Brain microvascular endothelial cell (primary cell): ENCODE data around the gene CAMTA1.
"Not testable (repeated sequence)": the region's sequence is repeated elsewhere in the genome, so short reads cannot be mapped to it uniquely, and the experiment has no call there.

Source experiments
- DNase-seq: peaks from one replicate; pipeline ENCODE4 v3.0.0-alpha.2; 2020
- H3K27ac ChIP-seq: fragments of 250-450 bp; sonication (Bioruptor Pico); 2 replicates; pipeline ENCODE4 v1.5.1; 2020; ENCODE audit warnings: mild to moderate bottlenecking, moderate library complexity
- H3K27me3 ChIP-seq: fragments of 250-450 bp; sonication (Bioruptor Pico); replicated peaks from 2 replicates; pipeline ENCODE4 v1.5.1; 2020; ENCODE audit warnings: mild to moderate bottlenecking
- H3K36me3 ChIP-seq: fragments of 250-450 bp; sonication (Bioruptor Pico); replicated peaks from 2 replicates; pipeline ENCODE4 v1.5.1; 2020; ENCODE audit warnings: mild to moderate bottlenecking
- H3K4me3 ChIP-seq: 2 replicates; pipeline ENCODE4 v1.5.1; 2011; ENCODE audit warnings: low read depth, mild to moderate bottlenecking, control low read depth, low read length, moderate library complexity
- in situ Hi-C: cut with HindIII; loops from 2 replicates; pipeline ENCODE4 v1.10.0; 2017; ENCODE audit warnings: low sequenced_read_pairs, low pct_ligation_motif_present
- TF ChIP-seq, protein P1 (sequence below): IDR thresholded peaks from 2 replicates; pipeline ENCODE4 v1.5.1; 2011; ENCODE audit warnings: low read depth, mild to moderate bottlenecking, moderate library complexity, low read length, control low read depth, inconsistent platforms; ENCODE audit errors: missing control alignments

CAMTA1 gene

DNA sequence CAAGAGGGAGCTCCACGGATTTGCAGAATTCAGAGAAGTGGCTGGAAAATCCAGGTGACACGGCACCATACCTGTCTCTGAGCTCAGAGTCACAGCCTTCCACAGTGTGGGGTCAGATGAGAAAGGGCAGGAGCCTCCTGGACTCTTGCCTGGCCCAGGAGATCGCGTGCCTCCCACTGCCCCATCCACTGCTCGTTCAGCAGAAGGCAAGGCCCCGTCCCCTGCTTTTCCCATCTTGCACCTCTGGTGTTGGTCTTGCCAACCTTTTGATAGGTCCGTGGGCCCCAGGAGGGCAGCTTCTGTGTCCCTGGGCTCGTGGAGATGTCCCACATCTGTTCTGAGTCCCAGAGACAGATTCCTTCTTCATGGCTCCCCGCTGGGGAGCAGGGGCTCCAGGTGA is 902.2 kb downstream of the CAMTA1 start:
- Histone ChIP-seq H3K4me3 (no peak overlapping the region), H3K27ac (no peak overlapping the region), H3K36me3 (no peaks in the 10 kb centered on the region), H3K27me3 (no peaks in the 10 kb centered on the region)
- in situ Hi-C loops, result no loop called here
- no peak for DNase-seq
- TF ChIP-seq, protein P1, sequence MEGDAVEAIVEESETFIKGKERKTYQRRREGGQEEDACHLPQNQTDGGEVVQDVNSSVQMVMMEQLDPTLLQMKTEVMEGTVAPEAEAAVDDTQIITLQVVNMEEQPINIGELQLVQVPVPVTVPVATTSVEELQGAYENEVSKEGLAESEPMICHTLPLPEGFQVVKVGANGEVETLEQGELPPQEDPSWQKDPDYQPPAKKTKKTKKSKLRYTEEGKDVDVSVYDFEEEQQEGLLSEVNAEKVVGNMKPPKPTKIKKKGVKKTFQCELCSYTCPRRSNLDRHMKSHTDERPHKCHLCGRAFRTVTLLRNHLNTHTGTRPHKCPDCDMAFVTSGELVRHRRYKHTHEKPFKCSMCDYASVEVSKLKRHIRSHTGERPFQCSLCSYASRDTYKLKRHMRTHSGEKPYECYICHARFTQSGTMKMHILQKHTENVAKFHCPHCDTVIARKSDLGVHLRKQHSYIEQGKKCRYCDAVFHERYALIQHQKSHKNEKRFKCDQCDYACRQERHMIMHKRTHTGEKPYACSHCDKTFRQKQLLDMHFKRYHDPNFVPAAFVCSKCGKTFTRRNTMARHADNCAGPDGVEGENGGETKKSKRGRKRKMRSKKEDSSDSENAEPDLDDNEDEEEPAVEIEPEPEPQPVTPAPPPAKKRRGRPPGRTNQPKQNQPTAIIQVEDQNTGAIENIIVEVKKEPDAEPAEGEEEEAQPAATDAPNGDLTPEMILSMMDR, result no peak

DNA sequence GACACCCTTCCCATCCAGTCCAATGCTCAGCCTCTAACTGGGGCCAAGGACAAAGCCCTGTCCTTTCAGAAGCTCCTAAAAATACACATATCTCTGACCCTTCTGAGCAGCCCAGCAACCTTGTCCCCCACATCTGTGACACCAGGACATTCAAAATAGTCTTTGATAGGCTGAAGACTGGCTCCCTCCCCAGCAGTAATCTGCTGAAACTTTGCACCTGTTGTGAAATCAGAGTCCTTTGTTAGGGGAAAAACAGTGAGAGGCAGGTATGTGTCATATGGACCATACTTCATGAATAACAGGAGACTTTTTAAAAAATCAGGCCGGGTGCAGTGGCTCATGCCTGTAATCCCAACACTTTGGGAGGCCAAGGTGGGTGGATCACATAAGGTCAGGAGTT is 903.4 kb downstream of the CAMTA1 start:
- Histone ChIP-seq H3K27ac (no peak overlapping the region), H3K27me3 (no peaks in the 10 kb centered on the region), H3K4me3 (no peak overlapping the region), H3K36me3 (no peaks in the 10 kb centered on the region)
- TF ChIP-seq, protein P1, result no peak
- in situ Hi-C loops, result no loop called here
- no peak for DNase-seq

DNA sequence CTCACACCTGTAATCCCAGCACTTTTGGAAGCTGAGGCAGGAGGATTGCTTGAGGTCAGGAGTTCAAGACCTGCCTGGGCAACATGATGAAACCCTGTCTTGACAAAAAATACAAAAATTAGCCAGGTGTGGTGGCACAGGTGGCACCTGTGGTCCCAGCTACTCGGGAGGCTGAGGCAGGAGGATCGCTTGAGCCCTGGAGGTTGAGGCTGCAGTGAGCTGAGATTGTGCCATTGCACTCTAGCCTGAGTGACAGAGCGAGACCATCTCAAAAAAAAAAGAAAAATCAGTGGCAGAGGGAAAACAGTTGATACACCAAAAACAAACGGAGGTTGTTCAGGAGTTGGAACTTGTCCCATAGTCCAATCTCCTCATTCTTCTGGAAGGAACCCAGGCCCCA is 904.1 kb downstream of the CAMTA1 start:
- H3K4me3 ChIP-seq, H3K27ac ChIP-seq, H3K36me3 ChIP-seq, H3K27me3 ChIP-seq, DNase-seq, in situ Hi-C loops: not testable (repeated sequence)

DNA sequence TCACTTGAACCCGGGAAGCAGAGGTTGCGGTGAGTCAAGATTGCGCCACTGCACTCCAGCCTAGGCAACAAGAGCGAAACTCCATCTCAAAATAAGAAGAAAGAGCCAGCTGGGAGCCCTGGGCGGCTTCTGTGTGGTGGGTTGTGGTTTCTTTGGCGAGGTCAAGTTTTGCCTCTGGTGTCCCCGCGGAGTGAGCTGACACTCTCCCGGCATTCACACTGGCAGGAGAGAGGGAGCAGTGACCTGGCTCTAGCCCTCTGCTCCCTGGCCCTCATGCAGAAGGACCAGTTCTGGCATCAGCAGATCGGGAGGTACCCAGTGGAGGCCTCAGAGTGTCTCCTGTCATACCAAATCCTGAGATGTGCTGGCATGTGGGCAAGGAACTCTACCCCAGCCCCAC is 904.8 kb downstream of the CAMTA1 start:
- TF ChIP-seq, protein P1, result no peak
- in situ Hi-C loops, result no loop called here
- no peak overlapping the region for H3K27ac ChIP-seq
- no peaks in the 10 kb centered on the region for H3K27me3 ChIP-seq
- H3K36me3 ChIP-seq, result no peaks in the 10 kb centered on the region
- H3K4me3 ChIP-seq, result no peak overlapping the region
- no peak for DNase-seq

DNA sequence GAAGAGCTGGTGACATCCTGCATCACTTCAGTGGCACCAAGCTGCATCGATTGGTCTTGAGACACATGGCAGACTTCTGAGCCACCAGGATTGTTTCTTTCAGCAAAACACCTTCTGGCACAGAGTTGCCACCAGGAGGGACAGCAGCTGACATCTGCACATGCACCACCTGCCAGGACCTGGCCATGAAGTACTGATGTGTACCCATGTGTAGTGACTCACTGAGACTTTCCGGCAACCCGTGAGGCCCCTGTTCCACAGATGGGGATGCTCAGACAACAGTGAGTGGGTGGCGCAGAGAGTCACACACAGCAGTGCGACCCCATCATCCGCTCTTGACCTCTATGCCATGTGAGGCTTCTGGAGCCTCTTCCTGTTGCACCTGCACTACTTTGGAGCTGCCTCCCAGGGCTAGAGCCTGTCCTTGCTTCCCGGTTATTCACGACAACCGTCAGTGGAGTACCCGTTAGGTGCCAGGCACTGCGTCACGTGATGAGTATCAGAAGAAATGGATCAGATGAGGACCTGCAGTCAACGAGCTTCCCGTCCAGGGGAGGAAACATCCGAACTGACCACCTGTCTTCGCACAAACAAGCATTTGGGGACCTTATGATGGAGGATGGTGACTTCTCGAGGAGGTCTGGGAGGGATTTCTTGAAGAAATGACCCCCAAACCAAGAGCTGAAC is 905.4 kb downstream of the CAMTA1 start:
- no peaks in the 10 kb centered on the region for H3K27me3 ChIP-seq

DNA sequence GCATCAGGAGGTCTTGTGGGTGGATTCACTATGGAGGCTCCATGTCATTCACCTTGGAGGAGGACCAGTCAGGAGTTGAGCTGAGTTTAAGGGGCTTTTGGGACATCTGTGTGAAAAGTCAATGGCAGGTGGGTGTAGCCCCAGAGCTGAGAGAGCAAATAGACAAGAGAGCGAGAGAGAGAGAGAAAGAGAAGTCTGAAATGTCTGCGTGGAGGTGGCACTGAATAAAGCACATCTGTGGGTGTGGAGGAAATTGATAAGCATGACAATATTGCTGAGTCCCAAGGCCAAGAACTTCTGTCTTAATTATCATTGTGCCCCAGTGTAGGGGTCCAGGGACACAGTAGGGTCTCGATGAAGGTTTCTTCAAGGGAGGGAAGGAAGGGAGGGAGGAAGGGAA is 906.3 kb downstream of the CAMTA1 start:
- TF ChIP-seq, protein P1, result no peak
- in situ Hi-C loops, result no loop called here
- H3K4me3 ChIP-seq, result no peak overlapping the region

More for the DNA sequence above, 905.4 kb downstream of the CAMTA1 start:
- in situ Hi-C loops, result no loop called here
- no peaks in the 10 kb centered on the region for H3K36me3 ChIP-seq
- DNase-seq, result no peak
- no peak overlapping the region for H3K27ac ChIP-seq
- TF ChIP-seq, protein P1, result no peak
- H3K4me3 ChIP-seq, result no peak overlapping the region

More for the DNA sequence above, 906.3 kb downstream of the CAMTA1 start:
- no peaks in the 10 kb centered on the region for H3K27me3 ChIP-seq
- no peaks in the 10 kb centered on the region for H3K36me3 ChIP-seq
- H3K27ac ChIP-seq, result no peak overlapping the region
- no peak for DNase-seq
